NCI-H524 (cell line): ENCODE data around the gene ZNF282.
"Not testable (repeated sequence)": the region's sequence is repeated elsewhere in the genome, so short reads cannot be mapped to it uniquely, and the experiment has no call there.

Experiments used
- DNase-seq, 2 experiments: peaks; one replicate each; lab custom pipeline; 2025; lab: John Stamatoyannopoulos, UW

ZNF282 gene

DNA sequence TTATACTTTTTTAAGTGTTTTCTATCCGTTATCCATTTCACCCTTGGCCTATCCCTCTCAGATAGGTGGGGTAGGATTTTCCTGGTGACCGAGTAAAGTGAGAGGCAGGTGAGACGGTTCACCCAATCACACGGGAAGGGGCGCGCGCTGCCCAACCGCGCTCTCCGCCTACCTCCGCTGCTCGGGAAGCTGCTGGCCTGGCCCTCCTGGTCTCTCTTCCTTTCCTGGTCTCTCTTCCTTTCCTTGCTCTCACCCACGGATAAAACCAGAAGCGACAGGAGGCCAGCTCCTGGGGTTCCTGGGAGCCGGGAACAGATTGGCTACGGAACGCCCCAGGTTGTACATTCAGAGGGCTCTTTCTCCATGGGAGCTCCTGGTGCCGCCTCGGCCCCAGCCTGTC, 29.8 kb downstream of the ZNF282 start:
- no peak for DNase-seq

GRCh38 chr7:149225656-149226055, 30.3 kb downstream of the ZNF282 start:
- no peak for DNase-seq

GRCh38 chr7:149226366-149226765, 31.0 kb downstream of the ZNF282 start:
- not testable (repeated sequence) for DNase-seq

DNA sequence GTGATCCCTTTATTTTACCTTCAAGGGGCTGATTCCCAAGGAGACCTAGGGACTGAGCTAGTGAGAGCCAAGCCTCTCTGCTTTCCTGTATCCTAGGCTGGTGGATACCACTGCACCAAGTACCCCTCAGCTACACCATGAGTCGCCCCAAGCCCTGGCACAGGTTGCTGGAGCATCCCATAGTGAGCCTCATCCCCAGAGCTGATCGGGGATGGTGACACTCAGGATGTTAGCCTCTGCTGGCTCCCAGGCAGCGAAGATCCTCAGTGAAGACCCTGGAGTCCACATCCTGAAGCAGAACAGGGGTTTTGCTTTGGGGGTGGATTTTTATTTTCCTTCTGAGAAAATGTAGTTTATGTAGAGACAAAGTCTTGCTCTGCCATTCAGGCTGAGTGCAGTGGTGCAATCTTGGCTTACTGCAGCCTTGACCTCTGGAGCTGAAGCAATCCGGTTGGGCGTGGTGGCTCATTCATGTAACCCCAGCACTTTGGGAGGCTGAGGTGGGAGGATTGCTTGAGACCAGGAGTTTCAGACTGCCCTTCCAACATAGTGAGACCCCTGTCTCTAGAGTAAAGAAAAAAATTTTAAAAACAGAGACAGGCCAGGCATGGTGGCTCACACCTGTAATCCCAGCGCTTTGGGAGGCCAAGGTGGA, 31.6 kb downstream of the ZNF282 start:
- no peak for DNase-seq

DNA sequence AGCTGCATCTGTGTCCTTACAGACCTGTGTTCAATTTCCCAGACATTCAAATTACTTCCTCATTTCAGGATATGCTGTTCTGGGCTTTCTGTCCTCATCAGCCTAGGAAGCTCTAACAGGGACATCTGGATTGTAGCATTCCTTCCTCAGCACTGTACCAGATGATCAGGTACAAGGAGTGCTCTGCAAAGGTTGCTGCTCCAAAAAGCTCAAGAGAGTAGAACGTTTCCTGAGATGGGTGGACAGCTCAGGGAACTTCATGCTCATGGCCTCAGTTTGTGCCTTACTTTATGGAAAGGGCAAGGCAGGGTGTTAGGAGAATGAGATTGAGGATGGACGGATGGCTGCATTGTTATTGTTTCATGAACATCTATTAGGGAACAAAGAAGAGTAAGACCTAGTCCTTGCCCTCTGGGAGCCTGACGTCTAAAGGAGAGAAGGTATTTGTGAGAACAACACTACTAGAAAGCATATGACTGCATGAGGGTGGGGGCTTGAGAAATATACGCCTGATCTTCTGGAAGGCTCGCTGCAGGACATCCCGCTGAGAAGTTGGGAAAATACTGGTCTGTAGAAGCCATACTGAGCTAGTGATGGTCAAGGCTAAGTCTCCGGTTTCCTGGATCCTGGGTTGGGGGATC, 33.6 kb downstream of the ZNF282 start:
- no peak for DNase-seq

- DNase-seq, result no peak
These were observed 34.2 kb downstream of the ZNF282 start for GRCh38 chr7:149229526-149229925.

GRCh38 chr7:149232362-149232761, 37.0 kb downstream of the ZNF282 start:
- DNase-seq, result no peak

- not testable (repeated sequence) for DNase-seq
These were observed 38.4 kb downstream of the ZNF282 start for GRCh38 chr7:149233655-149234204.

DNA sequence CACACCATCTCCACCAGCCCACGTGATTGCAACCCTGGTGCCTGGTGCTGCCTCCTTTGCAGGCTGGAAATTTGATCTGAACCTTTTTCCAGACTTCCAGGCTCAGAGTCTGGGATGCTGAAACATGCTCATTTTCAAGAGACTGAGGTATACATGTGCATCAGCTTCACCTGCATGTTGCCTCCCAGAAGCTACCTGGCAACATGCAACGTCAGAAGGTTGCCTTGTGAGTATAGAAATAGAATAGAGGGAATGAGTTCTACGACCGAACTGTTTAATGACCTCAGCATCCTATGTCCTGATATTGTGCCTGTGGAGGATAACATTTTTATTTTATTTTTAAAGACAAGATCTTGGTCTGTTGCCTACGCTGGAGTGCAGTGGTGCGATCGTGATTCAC, 42.2 kb downstream of the ZNF282 start:
- DNase-seq, result no peak

- DNase-seq, result no peak
These were observed 42.7 kb downstream of the ZNF282 start for GRCh38 chr7:149238051-149238450.

DNA sequence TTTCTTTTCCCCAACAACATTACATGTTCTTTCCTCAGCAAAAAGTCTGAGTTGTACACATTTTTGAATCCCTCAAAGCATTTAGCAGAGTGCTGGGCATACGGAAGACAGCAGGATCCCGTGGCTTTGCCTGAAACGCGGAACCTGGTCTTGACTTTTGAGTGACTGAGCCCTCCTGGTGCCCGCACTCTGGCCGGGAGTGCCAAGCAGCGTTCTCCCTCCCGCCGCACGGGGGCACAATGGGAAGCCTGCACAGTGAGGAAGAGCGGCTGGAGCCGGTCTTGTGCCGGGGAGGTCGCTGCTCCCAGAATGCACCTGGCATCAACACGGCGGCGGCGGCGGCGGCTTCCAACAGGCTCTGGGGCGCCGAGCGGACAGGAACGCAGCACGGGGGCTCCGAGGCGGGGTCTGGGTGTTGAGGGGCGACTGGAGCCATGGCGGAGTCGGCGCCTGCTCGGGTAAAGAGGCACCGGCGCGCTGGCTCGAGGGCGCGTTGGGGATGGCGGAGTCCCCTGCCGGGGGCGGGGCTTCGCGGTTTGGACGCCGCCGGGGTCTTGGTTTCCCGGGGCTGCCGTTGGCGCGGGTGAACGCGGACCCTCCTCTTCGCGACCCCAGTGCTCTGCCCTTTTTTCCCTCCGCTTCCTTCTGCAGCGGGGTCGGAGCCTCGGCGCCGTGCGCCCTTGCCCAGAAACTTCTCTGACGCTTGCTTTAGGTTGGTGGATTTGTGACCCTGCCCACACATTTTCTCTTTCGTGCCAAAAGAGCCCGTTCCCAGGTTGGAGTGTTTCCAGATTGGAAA, 44.2 kb downstream of the ZNF282 start, which contains the start of gene ZNF212:
Gene ZNF212, plus strand, starts transcription at position 307 of the 799 bp plus-strand sequence. Its CDS starts 128 bp downstream, at position 435.
- DNase-seq, result peak; percentile 83 to 86

DNA sequence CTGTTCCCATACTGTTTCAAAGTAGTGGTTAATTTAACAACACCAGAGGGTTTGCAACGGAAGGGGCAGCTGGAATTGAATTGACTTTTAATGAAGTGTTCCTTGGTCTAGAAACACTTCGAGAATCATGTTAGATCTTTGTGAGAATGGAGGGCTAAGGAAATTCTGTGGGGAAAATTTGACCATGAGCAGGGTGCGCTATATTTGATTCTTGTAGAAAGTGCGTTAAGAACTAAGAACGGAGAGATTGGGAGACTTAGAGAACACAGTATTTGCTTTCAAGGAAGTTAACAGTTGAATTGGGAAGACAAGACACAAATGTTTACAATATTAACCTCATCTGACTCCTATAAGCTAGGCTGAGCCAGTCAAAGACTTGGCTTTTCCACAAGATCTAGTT, 45.3 kb downstream of the ZNF282 start:
- DNase-seq, result no peak

DNA sequence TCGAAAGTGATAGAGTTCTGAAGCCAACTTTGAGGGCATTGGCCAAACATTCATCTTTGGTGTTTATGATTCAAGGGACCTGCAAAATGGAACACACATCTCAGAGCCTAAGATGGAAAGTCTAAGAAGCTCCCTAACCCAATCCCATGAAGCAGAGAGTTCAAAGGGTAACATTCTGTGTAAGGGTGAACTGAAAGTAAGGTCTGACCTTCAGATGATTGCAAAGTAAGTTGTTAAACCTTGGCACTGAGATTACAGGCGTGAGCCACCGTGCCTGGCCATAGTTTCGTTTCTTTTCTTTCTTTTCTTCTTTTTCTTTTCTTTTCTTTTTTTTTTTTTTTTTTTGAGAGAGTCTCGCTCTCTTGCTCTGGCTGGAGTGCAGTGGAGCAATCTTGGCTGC, 46.4 kb downstream of the ZNF282 start:
- DNase-seq, result no peak

- DNase-seq, result no peak
These were observed 49.9 kb downstream of the ZNF282 start for GRCh38 chr7:149245244-149245643.

GRCh38 chr7:149245744-149246143, 50.4 kb downstream of the ZNF282 start:
- no peak for DNase-seq

- DNase-seq, result no peak
These were observed 53.4 kb downstream of the ZNF282 start for GRCh38 chr7:149248777-149249176.

GRCh38 chr7:149250151-149250550, 54.8 kb downstream of the ZNF282 start:
- DNase-seq, result not testable (repeated sequence)

DNA sequence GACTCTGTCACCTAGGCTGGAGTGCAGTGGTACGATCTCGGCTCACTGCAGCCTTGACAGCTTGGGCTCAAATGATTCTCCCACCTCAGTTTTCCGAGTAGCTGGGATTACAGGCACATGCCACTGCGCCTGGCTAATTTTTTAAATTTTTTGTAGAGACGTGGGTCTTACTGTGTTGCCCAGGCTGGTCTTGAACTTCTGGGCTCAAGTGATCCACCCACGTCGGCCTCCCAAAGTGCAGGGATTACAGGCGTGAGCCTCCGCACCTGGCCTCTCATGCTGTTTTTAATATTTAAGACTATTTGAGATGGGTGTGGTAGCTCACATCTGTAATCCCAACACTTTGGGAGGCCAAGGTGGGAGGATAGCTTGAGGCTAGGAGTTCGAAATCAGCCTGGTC, 56.2 kb downstream of the ZNF282 start:
- DNase-seq, result not testable (repeated sequence)

DNA sequence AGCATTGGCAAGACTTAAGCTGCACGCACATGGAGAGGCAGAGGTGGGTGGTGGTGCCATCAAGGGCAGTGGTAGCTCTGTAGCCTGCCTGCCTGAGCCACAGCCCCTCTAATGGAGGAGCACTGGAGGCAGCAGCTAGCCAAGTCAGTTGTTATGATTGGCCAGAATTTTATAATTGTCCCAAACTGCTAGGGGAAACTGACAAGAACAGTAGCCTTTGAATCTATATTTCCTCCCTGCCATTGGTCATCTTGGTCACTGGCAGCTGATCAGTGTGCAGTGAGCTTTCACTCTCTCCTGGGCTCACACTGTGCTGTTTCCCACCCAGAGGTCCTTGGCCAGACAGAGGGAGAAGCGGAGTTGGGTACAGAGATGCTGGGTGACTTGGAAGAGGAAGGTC, 57.0 kb downstream of the ZNF282 start:
- DNase-seq, result no peak

DNA sequence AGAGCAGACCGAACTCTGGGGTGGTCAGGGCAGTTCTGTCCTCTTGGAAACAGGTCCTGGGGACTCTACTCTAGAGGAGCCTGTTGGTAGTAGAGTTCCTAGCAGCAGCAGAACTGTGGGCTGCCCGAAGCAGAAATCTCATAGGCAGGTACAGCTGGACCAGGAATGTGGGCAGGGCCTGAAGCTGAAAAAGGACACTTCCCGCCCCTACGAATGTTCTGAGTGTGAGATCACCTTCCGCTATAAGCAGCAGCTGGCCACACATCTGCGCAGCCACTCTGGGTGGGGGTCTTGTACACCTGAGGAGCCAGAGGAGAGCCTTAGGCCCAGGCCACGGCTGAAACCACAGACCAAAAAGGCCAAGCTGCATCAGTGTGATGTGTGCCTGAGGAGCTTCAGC, 58.3 kb downstream of the ZNF282 start:
- DNase-seq, result no peak

DNA sequence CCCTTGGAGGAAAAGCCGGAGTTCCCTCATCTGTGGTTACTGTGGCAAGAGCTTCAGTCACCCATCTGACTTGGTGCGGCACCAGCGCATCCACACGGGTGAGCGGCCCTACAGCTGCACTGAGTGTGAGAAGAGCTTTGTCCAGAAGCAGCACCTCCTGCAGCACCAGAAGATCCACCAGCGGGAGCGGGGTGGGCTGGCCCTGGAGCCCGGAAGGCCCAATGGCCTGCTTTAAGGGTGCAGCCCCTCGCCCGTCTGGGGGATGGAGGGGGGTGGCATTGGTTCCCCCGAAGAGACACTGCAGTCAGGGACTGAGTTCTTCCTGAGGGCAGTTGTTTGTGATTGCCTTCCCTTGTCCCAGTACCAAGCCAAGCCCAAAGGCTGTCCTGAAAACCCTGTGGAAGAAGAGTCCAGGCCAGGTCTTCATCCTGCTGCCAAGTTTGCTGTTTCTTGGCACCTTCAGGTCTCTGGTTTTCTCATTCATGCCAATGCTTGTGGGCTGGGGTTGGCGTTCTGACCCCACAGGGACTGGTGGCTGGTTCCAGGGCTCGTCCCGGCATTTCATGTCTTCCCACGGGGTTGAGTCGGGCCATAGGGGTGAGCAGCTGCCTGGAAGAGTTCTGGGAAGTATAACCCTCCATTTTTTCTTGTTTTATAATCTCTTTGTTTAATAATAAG, 59.0 kb downstream of the ZNF282 start:
- DNase-seq, result no peak

DNA sequence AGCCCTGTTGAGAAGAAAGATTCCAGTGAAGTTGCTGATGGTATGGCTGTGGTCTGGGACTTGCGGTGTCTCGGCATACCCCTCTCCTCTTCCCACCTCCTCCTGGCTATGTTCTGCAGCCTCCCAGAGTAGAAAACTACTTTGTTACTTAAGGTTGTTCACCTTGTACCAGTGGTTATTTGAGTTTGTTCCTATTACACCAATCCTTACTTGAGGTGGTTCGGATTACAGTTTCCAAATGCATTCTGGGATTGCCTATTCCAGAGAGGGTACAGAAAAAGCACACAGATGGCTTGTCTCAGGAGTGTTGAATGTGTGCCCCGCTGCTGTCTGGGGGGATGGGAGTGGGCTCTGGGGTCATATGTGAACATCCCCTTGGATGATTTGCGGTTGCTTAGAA, 59.8 kb downstream of the ZNF282 start:
- DNase-seq, result no peak
